GM12801 (cell line): Measurements from ENCODE around the gene MARCKSL1.

Source experiments
- TF ChIP-seq, protein P1 (sequence below): IDR thresholded peaks from one replicate; pipeline ENCODE4 v1.5.1; 2011; ENCODE audit warnings: control low read depth; ENCODE audit not compliant: insufficient read length; ENCODE audit errors: extremely low read depth

Gene MARCKSL1

GRCh38 chr1:32365445-32365844, 29.4 kb upstream of the MARCKSL1 start:
- TF ChIP-seq, protein P1, sequence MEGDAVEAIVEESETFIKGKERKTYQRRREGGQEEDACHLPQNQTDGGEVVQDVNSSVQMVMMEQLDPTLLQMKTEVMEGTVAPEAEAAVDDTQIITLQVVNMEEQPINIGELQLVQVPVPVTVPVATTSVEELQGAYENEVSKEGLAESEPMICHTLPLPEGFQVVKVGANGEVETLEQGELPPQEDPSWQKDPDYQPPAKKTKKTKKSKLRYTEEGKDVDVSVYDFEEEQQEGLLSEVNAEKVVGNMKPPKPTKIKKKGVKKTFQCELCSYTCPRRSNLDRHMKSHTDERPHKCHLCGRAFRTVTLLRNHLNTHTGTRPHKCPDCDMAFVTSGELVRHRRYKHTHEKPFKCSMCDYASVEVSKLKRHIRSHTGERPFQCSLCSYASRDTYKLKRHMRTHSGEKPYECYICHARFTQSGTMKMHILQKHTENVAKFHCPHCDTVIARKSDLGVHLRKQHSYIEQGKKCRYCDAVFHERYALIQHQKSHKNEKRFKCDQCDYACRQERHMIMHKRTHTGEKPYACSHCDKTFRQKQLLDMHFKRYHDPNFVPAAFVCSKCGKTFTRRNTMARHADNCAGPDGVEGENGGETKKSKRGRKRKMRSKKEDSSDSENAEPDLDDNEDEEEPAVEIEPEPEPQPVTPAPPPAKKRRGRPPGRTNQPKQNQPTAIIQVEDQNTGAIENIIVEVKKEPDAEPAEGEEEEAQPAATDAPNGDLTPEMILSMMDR, result no peak

DNA sequence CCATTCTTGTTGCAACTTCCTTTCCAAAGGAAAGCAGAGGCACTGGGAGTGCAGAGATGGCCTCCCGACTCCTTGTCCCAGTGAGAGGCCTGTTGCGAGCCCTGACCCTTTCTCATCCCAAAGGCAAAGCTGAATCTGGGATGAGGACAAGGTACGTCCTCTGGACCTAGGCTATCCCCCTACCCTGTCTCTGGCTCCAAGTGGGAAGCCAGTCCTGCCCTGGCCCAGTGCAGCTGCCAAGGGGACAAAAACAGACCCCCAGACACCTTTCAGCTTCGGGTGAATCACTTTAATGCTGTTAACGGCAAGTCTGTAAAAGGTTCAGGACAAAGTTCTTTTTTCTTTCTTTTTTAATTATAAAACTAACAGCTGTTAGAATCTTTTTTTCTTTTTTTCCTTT, 28.8 kb upstream of the MARCKSL1 start:
- TF ChIP-seq, protein P1, result no peak

GRCh38 chr1:32363713-32364112, 27.7 kb upstream of the MARCKSL1 start:
- TF ChIP-seq, protein P1, result no peak

DNA sequence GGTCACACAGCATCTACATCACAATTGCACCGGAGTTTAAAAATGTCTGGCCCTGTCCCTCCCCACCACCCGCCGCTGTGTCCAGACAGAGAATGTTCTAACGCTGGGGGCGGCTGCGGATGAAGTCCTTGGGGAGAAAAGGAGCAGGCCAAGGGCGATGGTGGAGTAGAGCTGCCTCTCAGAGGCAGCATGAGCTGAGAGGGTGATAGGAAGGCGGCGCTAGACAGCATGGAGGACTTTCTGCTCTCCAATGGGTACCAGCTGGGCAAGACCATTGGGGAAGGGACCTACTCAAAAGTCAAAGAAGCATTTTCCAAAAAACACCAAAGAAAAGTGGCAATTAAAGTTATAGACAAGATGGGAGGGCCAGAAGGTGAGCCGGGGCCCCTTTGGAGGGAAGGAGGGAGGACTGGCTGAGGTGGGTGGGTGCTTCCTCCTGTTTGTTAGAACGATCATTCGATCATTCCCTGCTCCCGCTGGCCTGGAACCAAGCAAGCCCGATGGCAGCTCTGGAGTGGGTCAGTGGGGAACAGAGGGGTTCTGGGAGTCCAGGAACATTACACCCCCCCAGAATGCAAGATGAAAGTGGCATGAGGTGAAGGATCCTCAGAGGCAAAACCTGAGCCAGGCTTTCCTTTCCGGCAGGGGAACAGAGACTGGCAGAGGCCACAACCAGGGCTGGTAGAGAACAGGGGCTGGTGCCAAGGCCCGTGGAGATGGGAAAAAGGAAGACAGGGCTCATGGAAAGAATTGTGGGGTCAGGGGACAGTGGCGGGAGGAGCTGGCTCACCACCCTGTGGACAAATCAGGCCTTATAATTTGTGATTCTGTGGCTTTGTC, 26.7 kb upstream of the MARCKSL1 start, which contains the start of the genes FAM229A and TSSK3:
Gene FAM229A (minus strand): TSS at position 12 of the 840 bp plus-strand sequence. CDS start 394 bp downstream, outside the sequence.
Gene TSSK3 (plus strand): TSS at position 66 of the 840 bp plus-strand sequence. CDS start 163 bp downstream, at position 229.
- TF ChIP-seq, protein P1, result no peak

DNA sequence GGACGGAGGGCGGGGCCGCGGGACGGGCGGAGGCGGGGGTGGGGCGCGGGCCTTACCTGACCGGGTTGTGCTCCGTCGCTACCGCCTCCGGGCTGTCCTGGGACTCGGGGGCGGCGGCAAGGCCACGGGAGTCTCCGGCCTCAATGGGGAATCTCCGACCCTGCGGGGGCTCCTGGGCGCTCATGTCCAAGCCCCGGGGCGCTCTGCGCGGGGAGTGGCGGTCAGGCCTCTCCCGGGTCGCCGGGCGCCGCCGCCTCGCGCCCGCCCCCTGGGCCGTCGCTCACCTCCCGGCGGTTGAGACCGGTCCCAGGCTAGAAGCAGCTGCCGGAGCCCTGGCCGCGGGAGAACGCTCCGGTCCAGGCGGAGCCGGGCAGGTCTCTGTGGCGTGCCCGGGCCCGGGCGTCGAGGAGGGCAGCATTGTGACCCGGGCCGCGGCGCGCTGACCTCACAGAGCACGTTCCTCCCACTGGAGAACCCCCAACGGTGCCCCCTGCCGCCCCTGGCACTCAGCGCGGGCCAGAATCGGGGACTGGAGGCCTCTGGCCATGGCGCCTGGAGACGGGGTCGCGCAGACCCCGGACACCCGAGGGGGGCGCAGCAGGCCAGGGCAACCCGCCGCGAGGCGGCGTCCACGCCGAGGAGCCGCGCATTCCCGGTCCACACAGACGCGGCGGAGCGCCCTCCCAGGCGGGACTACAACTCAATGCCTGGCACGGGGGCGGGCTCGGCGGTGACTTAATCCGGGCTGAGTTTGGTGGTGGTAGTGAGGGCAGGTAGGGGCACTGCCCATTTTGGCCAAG, 25.8 kb upstream of the MARCKSL1 start:
- TF ChIP-seq, protein P1, result no peak

- TF ChIP-seq, protein P1, result no peak
These were observed 25.3 kb upstream of the MARCKSL1 start for GRCh38 chr1:32361308-32361673.

- TF ChIP-seq, protein P1, result no peak
These were observed 22.4 kb upstream of the MARCKSL1 start for GRCh38 chr1:32358435-32358834.
